Stimulated activated CD4-positive, alpha-beta T cell treated with anti-CD3 and anti-CD28 coated beads, Interleukin-2, amount 100 ng/mL, for 4 hours (primary cell): ENCODE results near the gene CAMK1D.
"Not testable (repeated sequence)": the region's sequence is repeated elsewhere in the genome, so short reads cannot be mapped to it uniquely, and the experiment has no call there.

Experiments
- DNase-seq: peaks from one replicate; pipeline ENCODE4 v3.0.0-alpha.2; 2020; ENCODE audit warnings: low read depth

Gene CAMK1D

DNA sequence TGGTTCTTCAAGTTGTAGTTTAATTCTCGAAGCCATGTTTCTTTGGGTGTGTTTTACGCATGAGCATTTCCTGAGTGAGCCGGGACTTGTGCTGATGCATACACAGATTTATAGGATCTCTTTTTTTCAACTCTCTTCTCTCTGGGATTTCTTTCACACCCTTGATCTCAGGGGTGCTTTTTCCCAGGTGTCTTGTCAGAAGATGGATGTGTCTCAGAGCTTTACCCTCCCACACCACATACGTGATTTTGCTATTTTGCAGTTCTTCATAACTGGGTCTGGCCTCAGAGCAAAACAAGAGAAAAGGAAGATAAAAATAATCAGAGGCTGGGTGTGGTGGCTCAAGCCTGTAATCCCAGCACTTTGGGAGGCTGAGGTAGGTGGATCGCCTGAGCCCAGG, 177.0 kb downstream of the CAMK1D start:
- no peak for DNase-seq

DNA sequence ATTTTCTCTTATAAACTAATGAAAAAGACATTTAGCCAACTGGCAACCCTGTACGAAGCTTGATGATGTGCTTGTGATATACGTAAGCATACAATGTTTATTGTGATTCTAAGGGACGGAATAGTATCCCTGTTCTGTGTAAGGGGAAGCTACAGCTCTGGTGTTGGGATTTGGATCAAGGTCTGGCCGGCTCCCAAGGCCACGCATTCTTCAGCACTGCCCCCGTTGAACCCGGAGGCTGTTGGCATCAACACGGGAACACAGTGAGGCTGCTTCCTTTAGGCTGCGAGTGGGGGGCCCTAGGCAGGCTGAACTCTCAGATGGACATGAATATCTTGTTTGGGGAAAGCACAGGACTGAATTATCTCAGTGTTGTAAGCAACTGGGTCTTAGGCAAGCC, 180.6 kb downstream of the CAMK1D start:
- no peak for DNase-seq

DNA sequence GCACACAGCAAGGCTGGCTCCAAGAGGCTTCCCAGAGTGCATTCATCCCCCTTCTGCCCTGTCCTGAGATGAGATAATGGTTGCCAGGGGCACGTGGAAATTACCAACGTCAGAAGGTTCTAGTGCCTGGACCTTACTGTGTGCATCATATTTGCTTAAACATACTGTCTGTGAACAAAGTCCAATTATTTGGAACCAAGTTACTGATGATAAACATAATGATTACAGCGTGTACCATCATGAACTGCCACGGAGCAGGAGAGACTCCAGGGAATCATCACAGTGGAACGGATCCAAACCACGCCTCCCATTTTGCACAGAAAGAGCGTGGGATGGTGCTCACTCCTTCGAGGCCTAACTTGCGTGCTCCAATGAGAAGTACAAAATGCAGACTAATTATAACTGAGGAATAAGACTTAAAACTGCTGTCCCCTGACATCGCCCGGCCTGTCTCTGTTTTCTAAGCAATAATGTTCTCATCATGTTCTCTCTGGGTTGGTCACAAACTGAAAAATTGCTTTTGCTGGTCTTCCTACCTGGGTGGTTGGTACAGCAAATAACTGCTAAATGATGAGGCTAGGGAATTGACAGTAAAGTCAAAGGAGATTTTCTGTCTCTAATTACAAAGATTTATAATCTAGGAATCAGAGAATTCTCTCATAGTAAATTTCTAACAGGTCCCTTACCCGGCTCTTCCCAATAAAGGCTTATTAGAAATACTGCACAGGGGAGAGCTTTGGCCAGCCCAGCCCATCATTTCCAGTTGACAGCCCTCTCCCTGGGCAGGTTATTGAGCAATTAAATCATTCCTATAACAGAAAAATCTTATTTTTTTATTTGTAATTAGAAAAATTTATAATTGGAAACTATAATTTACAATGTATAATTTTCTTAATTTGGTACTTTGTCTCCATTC, 182.2 kb downstream of the CAMK1D start:
- DNase-seq = no peak

DNA sequence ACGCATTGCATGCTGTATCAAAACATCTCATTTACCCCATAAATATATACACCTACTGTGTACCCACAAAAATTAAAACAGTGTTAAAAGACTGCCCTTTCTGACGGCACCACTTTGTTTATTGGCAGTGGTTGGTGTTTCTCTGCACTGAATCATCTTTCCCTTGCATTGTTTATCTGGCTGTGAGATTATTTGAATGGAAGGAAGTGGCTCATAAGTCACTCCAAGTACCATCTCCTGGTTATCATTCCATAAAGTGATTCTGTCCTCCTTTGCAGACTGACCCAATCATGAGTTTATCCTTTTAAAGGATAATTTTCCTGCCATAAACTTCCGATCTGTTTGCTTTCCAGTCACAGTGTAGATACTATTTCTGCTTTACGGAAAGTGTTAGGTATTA, 183.8 kb downstream of the CAMK1D start:
- no peak for DNase-seq

DNA sequence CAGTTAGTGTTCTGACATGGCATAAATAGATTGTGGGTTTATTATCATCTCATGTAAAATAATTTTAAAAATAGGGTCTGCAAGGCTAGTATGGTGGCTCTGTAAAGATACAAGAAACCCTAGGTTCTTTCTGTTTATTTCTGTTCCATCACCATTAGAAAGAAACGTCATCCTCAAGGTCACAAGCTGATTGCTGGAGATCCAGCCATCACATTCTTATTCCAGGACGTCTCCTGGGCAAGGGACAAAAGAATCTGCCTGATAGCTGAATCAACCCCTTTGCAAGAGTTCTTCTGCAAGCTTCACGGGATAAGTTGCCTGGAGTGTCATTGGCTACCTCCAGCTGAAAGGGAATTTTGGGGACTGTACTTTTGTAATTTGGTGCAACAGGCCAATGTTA, 184.4 kb downstream of the CAMK1D start:
- DNase-seq = no peak

DNA sequence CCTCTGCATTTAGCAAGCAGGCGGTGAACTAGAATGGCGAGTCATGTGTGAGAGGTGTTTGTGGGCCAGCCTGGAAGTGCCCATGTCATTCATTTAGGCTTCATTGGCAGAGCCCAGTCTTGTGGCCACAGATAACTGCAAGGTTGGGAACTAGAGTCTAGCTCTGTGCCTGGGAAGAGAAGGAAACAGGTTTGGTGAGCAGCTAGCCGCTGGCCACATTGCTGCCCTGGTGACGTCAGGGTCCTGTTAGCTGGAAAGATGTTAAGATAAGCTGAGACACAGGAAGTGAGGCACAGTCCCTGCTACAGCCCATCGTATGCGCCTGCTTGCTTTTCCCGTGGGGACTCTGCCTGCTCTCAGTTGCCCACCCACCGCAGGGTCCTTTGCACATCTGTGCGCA, 185.5 kb downstream of the CAMK1D start:
- no peak for DNase-seq

DNA sequence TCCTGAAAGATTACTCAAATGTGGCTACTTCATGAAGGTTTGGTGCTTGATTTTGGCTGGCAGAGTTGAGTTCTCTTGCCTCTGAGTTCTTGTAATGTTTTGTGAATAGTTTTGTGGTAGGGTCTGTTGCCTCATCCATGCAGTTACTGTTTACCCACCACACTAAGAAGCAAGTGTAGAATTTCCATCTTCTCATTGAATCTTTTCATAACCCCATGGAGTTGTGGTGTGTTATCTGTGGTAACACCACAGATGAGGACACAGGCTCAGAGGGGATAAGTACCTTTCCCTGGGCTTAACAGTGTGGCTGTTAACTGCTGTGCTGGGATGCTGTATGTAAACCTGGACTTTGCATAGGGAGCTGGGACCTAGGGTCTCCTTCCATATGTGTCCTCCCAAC, 186.3 kb downstream of the CAMK1D start:
- no peak for DNase-seq

DNA sequence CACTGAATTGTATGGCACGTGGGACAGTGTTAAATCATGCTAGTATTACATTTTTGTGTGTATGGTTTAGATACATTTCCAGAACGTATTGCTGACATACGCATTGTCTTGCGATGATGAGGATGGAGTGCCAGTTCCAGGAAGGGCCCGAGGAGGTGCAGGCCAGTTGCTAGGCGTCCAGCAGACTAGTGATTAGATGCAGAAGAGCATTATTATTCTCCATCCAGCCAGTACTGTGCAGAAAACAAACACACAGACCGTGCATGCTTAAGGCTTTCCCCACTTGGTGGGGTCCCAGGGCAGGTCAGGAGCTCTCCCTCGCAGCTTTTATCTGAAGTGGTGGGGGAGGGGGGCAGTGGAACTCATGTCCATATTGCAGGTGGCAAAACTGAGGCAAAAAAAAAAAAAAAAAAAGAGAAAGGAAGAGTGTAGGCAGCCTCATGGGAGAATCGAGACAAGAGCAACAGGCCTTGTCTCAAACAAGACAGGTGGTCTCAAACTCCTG, 189.2 kb downstream of the CAMK1D start:
- DNase-seq = no peak

DNA sequence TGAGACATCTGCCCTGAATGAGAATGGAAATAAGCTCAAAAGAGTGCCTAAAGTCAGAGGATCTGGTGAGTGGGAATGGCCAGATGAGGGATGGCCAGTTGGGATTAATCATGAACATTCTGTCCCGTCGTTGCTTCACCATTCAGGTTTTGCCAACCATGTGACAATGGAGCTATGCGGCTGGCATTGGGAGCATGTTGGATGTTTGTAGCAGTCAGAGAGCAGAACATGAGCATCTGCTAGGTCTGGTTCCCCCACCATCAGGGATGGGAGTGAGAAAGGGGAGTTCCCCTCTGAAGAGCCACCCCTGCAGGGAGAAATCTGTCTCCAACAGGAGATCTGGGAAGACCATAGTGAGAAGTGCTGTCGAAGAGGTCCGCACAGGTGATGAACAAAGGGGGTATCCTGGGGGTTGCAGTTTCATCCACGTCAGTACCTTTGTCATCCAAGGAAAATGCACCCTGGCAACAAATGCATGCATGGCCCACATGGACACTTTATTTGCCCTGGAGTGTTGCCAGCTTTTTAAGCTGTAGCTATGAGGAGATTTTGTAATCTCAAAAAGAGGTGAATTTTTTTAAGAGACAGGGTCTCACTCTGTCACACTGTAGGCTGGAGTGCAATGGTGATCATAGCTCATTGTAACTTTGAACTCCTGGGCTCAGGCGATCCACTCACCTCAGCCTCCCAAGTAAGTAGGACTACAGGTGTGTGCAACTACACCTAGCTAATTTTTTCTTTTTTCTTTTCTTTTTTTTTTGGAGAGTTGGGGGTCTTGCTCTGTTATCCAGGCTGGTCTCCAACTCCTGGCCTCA, 190.2 kb downstream of the CAMK1D start:
- no peak for DNase-seq

DNA sequence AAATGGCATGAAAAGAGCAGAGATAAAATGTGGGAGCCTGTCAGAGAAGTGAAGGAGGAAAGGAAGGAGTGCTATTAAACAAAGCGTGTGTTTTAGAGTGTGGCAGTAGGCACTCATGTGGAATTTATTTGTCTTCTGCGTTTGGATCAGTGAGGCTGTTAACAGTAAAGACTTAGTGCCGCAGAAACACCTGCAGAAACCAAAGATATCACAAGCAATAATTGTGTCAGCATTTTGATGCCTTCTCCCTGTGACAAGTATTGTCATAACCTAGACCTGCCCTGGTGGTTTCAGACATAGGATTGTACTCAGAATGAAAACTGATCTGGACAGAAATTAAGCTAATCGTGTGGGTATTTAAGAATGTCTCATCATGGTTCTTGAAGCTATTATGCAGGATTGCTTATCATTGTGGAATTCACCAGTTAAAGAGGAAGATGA, 191.0 kb downstream of the CAMK1D start:
- DNase-seq = no peak

DNA sequence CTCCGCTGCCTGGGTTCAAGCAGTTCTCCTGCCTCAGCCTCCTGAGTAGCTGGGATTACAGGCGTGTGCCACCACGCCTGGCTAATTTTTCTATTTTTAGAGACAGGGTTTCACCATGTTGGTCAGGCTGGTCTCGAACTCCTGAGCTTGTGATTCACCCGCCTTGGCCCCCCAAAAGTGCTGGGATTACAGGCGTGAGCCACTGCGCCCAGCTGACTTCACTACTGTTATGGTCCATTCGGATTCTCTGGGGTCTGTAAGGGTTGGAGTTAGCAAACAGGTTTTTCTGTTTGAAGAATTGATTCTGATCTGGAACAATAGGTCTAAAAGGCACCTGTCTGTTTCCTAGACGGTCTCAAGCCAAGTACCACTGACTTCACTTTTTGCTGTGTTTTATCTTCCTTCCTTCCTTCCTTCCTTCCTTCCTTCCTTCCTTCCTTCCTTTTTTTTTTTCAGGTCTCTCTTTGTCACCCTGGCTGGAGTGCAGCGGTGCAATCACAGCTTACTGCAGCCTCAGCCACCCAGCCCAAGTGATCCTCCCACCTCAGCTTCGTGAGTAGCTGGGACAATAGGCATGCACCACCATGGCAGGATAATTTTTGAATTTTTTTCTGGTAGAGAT, 192.2 kb downstream of the CAMK1D start:
- no peak for DNase-seq

DNA sequence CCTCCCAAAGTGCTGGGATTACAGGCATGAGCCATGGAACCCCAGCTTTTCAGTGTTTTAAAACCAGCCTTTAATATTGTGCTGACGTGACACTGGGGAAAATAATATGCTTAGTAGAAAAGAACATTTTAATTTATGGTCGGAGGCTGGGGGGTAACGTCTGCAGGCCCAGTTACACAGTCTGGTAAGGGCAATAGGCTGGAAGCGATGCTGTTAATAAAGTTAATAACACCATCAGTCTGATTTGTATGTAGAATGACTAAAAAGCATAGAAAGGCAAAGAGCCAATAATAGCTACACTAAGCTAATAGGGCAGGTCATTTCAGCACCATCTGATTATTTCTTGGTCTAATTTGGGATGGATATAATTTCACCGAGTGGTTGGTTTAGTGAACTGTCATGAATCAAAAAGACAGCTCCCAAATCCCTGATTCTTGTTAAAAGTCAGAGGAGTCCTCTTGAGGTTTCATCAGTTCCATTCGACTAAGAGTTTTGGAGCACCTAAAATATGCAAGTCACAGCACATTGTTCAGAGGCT, 192.9 kb downstream of the CAMK1D start:
- no peak for DNase-seq

DNA sequence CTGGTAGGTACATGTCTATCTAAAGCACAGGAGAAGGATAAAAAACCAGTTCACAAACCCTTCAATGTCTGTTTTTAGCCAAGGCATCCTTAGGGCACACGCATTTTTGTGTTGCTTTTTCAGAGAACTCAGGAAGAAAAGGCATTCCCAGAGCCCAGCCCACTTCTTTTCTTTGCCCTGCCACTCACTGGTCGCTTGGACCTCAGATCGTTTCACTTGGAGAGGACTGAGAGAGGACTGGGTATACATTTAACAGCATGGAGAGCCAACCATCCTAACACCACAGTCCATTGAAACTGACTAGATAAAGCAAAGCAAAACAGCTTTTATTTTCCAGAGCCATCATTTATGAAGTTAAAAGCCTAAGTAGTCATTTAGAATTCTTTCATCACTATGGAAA, 194.2 kb downstream of the CAMK1D start:
- DNase-seq = no peak

DNA sequence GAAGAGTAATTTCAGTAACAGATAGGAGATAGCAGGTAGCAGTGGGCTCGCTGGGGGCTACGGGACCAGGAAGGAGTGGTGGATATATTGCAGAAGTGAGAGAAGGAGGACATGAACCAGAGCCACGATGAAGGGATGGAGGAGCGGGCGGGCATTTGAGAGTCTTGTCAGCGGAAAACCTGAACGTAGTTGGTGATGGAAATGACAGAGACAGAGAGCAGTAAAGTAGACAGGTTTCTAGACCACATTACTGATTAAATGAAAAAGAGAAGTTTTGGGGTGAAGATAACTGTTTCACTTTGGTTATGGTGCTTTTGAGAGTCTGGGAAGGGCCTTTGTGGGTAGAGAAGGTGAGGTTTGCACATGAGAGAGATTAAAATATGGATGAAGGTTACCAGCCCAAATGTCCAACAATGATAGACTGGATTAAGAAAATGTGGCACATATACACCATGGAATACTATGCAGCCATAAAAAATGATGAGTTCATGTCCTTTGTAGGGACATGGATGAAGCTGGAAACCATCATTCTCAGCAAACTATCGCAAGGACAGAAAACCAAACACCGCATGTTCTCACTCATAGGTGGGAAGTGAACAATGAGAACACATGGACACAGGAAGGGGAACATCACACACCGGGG, 196.9 kb downstream of the CAMK1D start:
- not testable (repeated sequence) for DNase-seq

DNA sequence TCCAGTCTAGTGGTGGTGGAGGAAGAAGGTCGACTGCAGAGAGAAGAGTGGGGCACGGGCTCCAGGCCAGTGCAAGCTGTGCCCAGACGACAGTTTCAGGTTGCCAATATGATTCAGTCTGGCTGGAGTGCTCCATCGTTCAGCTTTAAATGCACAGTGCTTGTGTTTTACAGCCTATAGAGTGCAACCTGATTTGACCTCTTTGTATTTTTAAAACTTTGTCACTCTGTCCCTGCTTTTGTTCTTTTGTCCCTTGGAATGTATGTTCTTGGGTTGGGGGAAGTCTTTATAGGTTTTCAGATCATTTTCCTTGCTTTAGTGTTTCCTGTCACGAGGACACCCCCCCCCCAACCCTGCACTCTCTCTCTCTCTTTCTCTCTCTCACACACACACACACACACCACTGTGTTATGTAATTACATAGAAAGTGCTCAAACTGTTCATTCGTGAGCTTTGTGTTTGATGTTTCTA, 198.0 kb downstream of the CAMK1D start:
- DNase-seq = no peak

DNA sequence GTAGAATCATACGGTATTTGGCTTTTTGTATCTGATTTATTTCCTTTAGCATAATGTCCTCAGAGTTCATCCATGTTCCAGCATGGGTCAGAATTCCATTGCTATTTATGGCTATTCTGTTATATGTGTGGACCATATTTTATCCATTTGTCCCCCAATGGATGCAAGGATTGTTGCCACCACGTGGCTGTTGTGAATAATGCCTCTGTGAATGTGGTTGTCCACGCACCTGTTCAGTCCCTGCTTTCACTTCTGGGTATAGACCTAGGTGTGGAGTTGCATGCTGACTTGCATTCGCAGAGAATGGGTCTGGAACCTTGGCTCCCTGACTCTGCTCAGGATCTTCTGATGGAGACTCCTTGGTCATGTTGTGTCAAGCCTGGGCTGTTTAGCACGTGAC, 199.9 kb downstream of the CAMK1D start:
- no peak for DNase-seq

DNA sequence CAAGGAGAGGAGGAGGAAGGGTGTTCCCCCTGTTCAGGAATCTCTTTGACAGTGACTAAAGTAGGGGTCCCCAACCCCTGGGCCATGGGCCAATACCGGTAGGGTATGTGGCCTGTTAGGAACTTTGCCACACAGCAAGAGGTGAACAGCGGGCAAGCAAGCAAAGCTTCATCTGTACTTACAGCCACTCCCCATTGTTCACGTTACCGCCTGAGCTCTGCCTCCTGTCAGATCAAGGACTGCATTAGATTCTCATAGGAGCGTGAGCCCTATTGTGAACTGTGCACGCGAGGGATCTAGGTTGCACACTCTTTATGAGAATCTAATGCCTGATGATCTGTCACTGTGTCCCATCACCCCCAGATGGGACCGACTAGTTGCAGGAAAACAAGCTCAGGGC, 201.6 kb downstream of the CAMK1D start:
- no peak for DNase-seq

DNA sequence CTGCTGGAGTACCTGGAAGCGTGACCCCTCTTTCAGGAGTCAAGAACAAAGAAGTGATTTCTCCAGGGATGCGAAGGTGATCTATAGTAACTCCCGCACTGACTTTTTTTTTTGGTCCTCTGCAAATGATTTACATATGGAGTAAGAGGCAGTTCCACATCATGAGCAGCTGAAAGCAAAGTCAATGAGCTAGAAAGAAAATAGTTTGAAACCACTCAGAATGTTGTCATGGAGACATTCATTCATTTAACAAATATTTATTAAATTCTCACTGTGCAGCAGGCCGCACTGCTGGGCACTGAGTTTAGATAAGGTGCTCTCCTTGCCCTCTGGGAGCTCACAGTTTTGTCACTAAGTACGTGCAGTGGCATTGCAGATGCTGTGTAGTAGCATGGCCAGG, 206.7 kb downstream of the CAMK1D start:
- DNase-seq = no peak

DNA sequence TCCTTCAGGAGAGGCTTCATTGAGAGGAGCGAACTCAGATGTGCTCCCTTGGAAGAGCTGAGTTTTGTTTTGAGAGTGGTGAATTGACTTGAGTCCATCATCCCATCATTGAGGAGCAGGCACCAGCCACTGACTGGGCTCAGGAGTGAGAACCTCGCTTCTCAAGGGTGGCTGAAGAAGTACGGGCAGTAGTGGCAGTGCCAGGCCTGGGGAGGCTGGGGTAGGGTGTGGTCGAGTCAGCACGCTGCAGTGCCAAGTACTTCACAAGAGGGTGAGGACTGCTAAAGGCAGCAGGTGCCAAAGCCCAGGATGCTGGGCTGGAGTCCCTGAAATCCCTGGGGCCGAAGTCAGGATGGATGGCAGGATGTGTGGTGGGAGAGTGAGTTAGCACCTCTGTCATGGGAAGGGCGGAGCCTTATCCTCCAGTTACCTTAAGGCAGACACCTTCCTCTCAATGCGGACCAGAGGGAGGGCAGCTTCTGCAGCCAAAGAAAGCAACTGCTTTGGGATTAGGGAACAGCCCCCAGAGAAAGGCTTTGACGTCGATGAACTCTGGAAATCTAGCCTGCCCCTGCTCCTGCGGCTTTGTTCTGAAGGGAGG, 210.3 kb downstream of the CAMK1D start:
- no peak for DNase-seq

DNA sequence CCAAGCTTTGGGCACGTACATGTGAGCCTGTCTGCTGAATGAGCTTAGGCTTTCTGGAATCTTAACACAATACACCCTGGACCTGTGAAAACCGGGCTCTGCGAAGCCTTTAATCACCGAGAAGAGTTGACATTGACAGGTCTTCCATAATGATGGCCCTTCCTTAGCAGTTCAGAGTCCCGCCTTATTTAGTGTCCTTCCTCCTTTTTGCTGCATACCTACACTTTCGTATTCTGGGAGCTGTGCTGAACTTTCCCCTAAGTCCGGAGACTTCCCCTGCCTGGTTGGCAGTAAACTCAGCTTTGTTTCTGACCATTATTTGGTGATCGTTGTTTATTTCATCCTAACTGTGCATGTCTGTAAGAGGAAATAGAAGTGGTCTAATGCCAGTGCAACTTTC, 212.0 kb downstream of the CAMK1D start:
- no peak for DNase-seq

DNA sequence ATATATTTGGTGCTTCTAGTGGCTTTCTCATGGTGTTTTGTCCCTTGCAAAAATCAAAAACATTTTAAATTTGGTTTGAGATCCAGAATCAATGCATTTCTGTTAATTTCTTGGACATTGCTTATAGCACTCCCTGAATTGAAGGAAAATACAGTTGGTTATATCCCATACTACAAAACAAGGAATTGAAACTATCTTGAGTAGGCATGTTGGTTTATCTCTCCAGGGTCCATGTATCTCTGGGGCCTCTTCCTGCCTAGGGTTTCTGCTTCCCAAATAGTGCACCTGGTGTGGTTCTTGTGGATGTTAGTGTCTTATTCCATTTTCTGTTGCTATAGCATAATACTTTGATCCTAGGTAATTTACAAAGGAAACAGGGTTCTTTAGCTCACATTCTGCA, 212.4 kb downstream of the CAMK1D start:
- no peak for DNase-seq
